ENCODE measurements around the gene KIAA0319L.

GRCh38 chr1:35428360-35428759 lies 128.8 kb downstream of the KIAA0319L start:
- TF ChIP-seq, protein P1, sequence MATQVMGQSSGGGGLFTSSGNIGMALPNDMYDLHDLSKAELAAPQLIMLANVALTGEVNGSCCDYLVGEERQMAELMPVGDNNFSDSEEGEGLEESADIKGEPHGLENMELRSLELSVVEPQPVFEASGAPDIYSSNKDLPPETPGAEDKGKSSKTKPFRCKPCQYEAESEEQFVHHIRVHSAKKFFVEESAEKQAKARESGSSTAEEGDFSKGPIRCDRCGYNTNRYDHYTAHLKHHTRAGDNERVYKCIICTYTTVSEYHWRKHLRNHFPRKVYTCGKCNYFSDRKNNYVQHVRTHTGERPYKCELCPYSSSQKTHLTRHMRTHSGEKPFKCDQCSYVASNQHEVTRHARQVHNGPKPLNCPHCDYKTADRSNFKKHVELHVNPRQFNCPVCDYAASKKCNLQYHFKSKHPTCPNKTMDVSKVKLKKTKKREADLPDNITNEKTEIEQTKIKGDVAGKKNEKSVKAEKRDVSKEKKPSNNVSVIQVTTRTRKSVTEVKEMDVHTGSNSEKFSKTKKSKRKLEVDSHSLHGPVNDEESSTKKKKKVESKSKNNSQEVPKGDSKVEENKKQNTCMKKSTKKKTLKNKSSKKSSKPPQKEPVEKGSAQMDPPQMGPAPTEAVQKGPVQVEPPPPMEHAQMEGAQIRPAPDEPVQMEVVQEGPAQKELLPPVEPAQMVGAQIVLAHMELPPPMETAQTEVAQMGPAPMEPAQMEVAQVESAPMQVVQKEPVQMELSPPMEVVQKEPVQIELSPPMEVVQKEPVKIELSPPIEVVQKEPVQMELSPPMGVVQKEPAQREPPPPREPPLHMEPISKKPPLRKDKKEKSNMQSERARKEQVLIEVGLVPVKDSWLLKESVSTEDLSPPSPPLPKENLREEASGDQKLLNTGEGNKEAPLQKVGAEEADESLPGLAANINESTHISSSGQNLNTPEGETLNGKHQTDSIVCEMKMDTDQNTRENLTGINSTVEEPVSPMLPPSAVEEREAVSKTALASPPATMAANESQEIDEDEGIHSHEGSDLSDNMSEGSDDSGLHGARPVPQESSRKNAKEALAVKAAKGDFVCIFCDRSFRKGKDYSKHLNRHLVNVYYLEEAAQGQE (IDR thresholded peaks at IDR 0.05; ENCODE audit: unreplicated experiment), result no peak
- TF ChIP-seq, protein P2, sequence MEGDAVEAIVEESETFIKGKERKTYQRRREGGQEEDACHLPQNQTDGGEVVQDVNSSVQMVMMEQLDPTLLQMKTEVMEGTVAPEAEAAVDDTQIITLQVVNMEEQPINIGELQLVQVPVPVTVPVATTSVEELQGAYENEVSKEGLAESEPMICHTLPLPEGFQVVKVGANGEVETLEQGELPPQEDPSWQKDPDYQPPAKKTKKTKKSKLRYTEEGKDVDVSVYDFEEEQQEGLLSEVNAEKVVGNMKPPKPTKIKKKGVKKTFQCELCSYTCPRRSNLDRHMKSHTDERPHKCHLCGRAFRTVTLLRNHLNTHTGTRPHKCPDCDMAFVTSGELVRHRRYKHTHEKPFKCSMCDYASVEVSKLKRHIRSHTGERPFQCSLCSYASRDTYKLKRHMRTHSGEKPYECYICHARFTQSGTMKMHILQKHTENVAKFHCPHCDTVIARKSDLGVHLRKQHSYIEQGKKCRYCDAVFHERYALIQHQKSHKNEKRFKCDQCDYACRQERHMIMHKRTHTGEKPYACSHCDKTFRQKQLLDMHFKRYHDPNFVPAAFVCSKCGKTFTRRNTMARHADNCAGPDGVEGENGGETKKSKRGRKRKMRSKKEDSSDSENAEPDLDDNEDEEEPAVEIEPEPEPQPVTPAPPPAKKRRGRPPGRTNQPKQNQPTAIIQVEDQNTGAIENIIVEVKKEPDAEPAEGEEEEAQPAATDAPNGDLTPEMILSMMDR (conservative IDR thresholded peaks at IDR 0.05; ENCODE audit: low read depth in 2 of 2), result no peak
- TF ChIP-seq ZNF114 (CRISPR knock-in tag; IDR thresholded peaks at IDR 0.05) (no peak), EZH2 (IDR thresholded peaks at IDR 0.05; ENCODE audit: low read depth, unreplicated experiment) (no peak), EZH2phosphoT487 (IDR thresholded peaks at IDR 0.05; ENCODE audit: unreplicated experiment) (no peak), NANOG (IDR thresholded peaks at IDR 0.05; ENCODE audit: borderline replicate concordance) (no peak), POLR2AphosphoS5 (IDR thresholded peaks at IDR 0.05; ENCODE audit: low read depth) (no peak)

Data from GM23338 (cell line).